GM12891 (cell line): ENCODE results near the gene MAML2.

Source experiments
- PAX5 ChIP-seq: IDR thresholded peaks from 2 replicates; pipeline ENCODE4 v1.6.1; 2011; ENCODE audit warnings: low read length, moderate library complexity, mild to moderate bottlenecking; ENCODE audit not compliant: insufficient read depth, severe bottlenecking
- POLR2A ChIP-seq: IDR thresholded peaks from 2 replicates; pipeline ENCODE4 v1.6.1; 2011; ENCODE audit warnings: low read depth, low read length, control low read depth
- POLR2AphosphoS5 ChIP-seq: IDR thresholded peaks from 2 replicates; pipeline ENCODE4 v1.6.1; 2011; ENCODE audit warnings: low read depth, low read length, control low read depth
- POU2F2 ChIP-seq: IDR thresholded peaks from 2 replicates; pipeline ENCODE4 v1.6.1; 2011; ENCODE audit warnings: low read depth, mild to moderate bottlenecking, control low read depth, low read length, moderate library complexity
- SPI1 ChIP-seq: IDR thresholded peaks from 2 replicates; pipeline ENCODE4 v1.6.1; 2011; ENCODE audit warnings: low read depth, low read length, control low read depth
- TAF1 ChIP-seq: IDR thresholded peaks from 2 replicates; pipeline ENCODE4 v1.6.1; 2011; ENCODE audit warnings: low read depth, low read length, control low read depth

DNA sequence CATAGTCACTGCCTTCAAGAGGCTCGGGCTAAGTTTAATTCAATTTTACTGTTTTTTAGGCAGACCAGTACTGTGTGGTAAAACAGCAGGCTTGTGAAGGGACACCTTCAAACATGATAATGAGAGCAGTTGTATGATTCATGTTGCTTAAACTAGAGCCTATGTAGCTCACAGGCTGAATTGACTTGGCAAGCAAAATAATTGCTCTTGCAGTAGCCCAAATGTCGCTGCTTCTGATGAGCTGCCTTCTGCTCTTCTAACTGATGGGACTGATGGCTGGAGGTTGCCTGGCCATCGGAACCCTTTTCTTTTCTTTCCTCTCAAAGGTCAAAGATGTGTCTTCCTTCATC is 137.6 kb downstream of the MAML2 start:
- TF ChIP-seq POLR2A = no peak
- no peak for TF ChIP-seq POLR2AphosphoS5
- no peak for TF ChIP-seq PAX5
- TF ChIP-seq TAF1 = no peak
- TF ChIP-seq SPI1 = no peak
- no peak for TF ChIP-seq POU2F2
